Esophagus squamous epithelium (tissue), 4 donors: ENCODE measurements around the gene LIN7B.

Experiments
- POLR2A ChIP-seq, 4 donors: fragments of 450-650 bp; IDR thresholded peaks; one replicate each; pipeline ENCODE4 v1.6.1; 2017; ENCODE audit warnings: antibody characterized with exemption in 4 of 4, mild to moderate bottlenecking in 4 of 4, moderate library complexity in 3 of 4
- TF ChIP-seq, protein P1 (sequence below), 6 experiments: fragments of 450-650 bp in 4 of 6; fragments of 200-600 bp in 2 of 6; sonication (generic) in 2 of 6; IDR thresholded peaks; one replicate each; pipeline ENCODE4 v1.5.1; 2016 to 2019; ENCODE audit warnings: antibody characterized with exemption in 6 of 6, mild to moderate bottlenecking in 4 of 6, moderate library complexity in 4 of 6

DNA sequence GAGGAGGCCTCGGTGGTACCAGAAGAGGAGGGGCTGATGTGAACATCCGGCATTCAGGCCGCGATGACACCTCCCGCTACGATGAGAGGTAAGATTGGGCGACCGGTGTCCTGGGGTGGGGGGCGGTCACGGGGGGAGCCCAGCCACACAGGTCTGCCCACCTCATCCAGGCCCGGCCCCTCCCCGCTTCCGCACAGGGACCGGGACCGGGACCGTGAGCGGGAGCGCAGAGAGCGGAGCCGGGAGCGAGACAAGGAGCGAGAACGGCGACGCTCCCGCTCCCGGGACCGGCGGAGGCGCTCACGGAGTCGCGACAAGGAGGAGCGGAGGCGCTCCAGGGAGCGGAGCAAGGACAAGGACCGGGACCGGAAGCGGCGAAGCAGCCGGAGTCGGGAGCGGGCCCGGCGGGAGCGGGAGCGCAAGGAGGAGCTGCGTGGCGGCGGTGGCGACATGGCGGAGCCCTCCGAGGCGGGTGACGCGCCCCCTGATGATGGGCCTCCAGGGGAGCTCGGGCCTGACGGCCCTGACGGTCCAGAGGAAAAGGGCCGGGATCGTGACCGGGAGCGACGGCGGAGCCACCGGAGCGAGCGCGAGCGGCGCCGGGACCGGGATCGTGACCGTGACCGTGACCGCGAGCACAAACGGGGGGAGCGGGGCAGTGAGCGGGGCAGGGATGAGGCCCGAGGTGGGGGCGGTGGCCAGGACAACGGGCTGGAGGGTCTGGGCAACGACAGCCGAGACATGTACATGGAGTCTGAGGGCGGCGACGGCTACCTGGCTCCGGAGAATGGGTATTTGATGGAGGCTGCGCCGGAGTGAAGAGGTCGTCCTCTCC, 6.3 kb upstream of the LIN7B start:
- TF ChIP-seq, protein P1, sequence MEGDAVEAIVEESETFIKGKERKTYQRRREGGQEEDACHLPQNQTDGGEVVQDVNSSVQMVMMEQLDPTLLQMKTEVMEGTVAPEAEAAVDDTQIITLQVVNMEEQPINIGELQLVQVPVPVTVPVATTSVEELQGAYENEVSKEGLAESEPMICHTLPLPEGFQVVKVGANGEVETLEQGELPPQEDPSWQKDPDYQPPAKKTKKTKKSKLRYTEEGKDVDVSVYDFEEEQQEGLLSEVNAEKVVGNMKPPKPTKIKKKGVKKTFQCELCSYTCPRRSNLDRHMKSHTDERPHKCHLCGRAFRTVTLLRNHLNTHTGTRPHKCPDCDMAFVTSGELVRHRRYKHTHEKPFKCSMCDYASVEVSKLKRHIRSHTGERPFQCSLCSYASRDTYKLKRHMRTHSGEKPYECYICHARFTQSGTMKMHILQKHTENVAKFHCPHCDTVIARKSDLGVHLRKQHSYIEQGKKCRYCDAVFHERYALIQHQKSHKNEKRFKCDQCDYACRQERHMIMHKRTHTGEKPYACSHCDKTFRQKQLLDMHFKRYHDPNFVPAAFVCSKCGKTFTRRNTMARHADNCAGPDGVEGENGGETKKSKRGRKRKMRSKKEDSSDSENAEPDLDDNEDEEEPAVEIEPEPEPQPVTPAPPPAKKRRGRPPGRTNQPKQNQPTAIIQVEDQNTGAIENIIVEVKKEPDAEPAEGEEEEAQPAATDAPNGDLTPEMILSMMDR (IDR thresholded peaks at IDR 0.05): no peak
- TF ChIP-seq POLR2A (IDR thresholded peaks at IDR 0.05): no peak
